HEK293 (cell line): ENCODE data around the gene ZNF18.

ENCODE experiments used
- CTCF ChIP-seq: fragments of 450-650 bp; formaldehyde crosslinking; IDR thresholded peaks from 2 replicates; pipeline ENCODE4 v1.5.1; 2016; ENCODE audit warnings: missing biosample characterization, missing genetic modification characterization
- MEIS1 ChIP-seq: sonication (generic); formaldehyde crosslinking; IDR thresholded peaks from 2 replicates; pipeline ENCODE4 v1.8.1; 2022; ENCODE audit warnings: missing genetic modification reagents, mild to moderate bottlenecking, borderline replicate concordance
- YY1 ChIP-seq: fragments of 450-650 bp; formaldehyde crosslinking; IDR thresholded peaks from 2 replicates; pipeline ENCODE4 v1.5.1; 2018; ENCODE audit warnings: missing biosample characterization, missing genetic modification characterization
- ZNF140 ChIP-seq: fragments of 450-650 bp; formaldehyde crosslinking; IDR thresholded peaks from 2 replicates; pipeline ENCODE4 v1.5.1; 2016; ENCODE audit warnings: missing biosample characterization, missing genetic modification characterization
- ZNF449 ChIP-seq: fragments of 450-650 bp; formaldehyde crosslinking; IDR thresholded peaks from 2 replicates; pipeline ENCODE4 v1.5.1; 2017; ENCODE audit warnings: missing biosample characterization, mild to moderate bottlenecking, missing genetic modification characterization, moderate library complexity
- ZNF513 ChIP-seq: fragments of 450-650 bp; IDR thresholded peaks from 2 replicates; pipeline ENCODE4 v1.5.1; 2018; ENCODE audit warnings: missing biosample characterization, missing genetic modification characterization

GRCh38 chr17:11981862-11982261 is 15.4 kb downstream of the ZNF18 start:
- no peak for TF ChIP-seq ZNF140 (tag by site-specific recombination)
- no peak for TF ChIP-seq CTCF (tag by site-specific recombination)
- TF ChIP-seq ZNF449 (tag by site-specific recombination): no peak
- TF ChIP-seq MEIS1 (CRISPR knock-in tag): no peak
- no peak for TF ChIP-seq ZNF513 (tag by site-specific recombination)
- TF ChIP-seq YY1: no peak
